Measurements from ENCODE around the gene FAM174B. TPM values are rescaled to one million over a fixed set of nuclear protein-coding genes. Genes with fewer than 3 reads are reported as not detected.

The FAM174B gene
- total RNA-seq, 2 donors from 2014 or later, result 6.2 to 7.1 TPM

DNA sequence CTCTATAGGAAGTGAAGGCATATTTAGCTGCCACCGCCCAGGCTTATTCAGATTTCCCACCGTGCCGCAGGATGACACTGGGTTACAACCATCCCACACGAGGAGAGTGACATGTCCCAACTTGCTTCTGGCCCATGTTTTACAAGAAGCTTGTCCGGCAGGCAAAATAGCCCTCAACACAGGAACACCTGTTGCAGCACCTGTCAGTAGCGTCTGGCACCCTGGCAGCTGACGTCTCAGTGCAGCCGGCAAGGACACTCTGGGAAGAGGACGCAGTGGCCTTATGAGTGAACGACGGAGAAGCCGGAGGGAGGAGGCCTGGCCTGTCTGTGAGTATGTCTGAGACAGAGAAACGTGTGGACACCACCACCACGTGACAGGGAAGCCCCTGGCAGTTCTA, 32.1 kb downstream of the FAM174B start:
- H3K4me1 ChIP-seq, result peaks cover 0 to 45% of the 10 kb centered on the region in 2 donors
- no peak for DNase-seq (ENCODE audit: low spot score)
- no peaks in the 10 kb centered on the region for H3K27me3 ChIP-seq
- H3K9me3 ChIP-seq, result no peaks in the 10 kb centered on the region
- peak overlapping the region; percentile 69 to 73 for H3K27ac ChIP-seq
- TF ChIP-seq, protein P1, sequence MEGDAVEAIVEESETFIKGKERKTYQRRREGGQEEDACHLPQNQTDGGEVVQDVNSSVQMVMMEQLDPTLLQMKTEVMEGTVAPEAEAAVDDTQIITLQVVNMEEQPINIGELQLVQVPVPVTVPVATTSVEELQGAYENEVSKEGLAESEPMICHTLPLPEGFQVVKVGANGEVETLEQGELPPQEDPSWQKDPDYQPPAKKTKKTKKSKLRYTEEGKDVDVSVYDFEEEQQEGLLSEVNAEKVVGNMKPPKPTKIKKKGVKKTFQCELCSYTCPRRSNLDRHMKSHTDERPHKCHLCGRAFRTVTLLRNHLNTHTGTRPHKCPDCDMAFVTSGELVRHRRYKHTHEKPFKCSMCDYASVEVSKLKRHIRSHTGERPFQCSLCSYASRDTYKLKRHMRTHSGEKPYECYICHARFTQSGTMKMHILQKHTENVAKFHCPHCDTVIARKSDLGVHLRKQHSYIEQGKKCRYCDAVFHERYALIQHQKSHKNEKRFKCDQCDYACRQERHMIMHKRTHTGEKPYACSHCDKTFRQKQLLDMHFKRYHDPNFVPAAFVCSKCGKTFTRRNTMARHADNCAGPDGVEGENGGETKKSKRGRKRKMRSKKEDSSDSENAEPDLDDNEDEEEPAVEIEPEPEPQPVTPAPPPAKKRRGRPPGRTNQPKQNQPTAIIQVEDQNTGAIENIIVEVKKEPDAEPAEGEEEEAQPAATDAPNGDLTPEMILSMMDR (IDR thresholded peaks at IDR 0.05), result no peak
- H3K36me3 ChIP-seq, result no peaks in the 10 kb centered on the region
- H3K4me3 ChIP-seq, result no peak overlapping the region

GRCh38 chr15:92621972-92622533, 33.5 kb downstream of the FAM174B start:
- H3K27ac ChIP-seq, result no peak overlapping the region
- H3K9me3 ChIP-seq, result no peaks in the 10 kb centered on the region
- H3K27me3 ChIP-seq, result no peaks in the 10 kb centered on the region
- H3K4me1 ChIP-seq, result peaks cover 0 to 59% of the 10 kb centered on the region in 2 donors
- TF ChIP-seq, protein P1 (IDR thresholded peaks at IDR 0.05), result no peak
- no peaks in the 10 kb centered on the region for H3K36me3 ChIP-seq
- no peak overlapping the region for H3K4me3 ChIP-seq
- no peak for DNase-seq (ENCODE audit: low spot score)

DNA sequence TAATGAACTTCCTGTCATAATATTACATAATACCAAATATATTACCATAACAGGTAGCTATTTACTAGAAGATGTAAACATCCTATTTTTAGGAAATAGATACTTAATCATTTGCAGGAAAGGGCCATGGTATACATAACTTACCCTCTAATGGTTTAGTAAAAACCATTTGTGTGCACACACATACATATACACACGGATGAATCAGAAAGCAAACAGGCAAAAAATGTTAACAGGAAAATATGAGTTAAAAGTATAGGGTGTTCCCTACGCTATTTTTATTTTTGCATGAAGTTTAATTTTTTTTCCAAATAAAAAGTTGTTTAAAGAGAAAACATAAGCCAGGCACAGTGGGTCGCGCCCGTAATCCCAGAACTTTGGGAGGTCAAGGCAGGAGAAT, 34.6 kb downstream of the FAM174B start:
- Histone ChIP-seq H3K9me3 (no peaks in the 10 kb centered on the region), H3K4me1 (peaks cover 2 to 62% of the 10 kb centered on the region in 2 donors), H3K27ac (no peak overlapping the region), H3K4me3 (no peak overlapping the region), H3K36me3 (no peaks in the 10 kb centered on the region), H3K27me3 (no peaks in the 10 kb centered on the region)
- no peak for DNase-seq (ENCODE audit: low spot score)
- TF ChIP-seq, protein P1 (IDR thresholded peaks at IDR 0.05), result no peak

DNA sequence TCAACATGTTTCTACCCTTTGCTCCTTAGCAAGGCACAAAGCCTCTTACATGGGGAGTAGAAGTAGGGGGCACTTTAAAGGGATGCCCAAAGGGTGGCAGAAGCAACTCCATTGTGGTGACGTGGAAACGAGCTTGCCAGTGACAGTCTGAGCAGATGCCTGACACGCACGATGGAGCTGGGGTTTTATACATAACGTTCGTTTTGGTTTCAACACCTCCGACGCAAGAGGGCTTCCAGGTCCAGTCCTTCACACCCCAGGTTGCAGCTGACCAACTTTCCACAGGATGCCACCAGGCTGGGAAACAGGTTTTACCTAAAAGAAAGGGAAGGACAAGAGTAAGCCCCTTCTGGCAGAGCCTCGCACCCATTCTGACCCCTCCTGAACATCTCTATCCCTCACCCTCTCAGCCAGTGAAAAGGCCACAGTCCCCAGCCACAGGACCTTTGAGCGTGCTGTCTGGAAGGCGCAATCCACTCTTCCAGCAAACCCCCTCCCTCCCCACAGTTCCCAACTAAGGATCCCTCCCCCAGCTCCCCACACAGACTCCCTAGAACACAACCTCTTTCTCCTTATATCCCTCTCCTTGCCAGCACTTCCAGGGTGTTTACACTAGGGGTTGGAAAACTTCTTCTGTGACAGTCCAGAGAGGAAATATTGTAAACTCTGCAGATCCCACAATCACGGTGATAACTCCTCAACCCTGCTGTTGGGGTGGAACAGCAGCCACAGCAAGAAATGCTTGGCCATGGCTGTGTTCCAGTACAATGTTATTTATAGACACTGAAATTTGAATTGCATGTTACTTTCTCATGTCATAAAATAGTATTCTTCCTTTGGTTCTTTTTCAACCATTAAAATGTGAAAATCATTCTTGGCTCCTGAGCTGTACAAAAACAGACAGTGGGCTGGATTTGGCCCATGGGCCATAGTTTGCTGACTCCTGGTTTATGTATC, 36.2 kb downstream of the FAM174B start:
- Histone ChIP-seq H3K27me3 (no peaks in the 10 kb centered on the region), H3K9me3 (no peaks in the 10 kb centered on the region), H3K36me3 (no peaks in the 10 kb centered on the region), H3K4me3 (no peak overlapping the region), H3K4me1 (peaks cover 2 to 53% of the 10 kb centered on the region in 2 donors), H3K27ac (peak overlapping the region; percentile 62 to 87)
- no peak for DNase-seq (ENCODE audit: low spot score)
- TF ChIP-seq, protein P1 (IDR thresholded peaks at IDR 0.05), result no peak

DNA sequence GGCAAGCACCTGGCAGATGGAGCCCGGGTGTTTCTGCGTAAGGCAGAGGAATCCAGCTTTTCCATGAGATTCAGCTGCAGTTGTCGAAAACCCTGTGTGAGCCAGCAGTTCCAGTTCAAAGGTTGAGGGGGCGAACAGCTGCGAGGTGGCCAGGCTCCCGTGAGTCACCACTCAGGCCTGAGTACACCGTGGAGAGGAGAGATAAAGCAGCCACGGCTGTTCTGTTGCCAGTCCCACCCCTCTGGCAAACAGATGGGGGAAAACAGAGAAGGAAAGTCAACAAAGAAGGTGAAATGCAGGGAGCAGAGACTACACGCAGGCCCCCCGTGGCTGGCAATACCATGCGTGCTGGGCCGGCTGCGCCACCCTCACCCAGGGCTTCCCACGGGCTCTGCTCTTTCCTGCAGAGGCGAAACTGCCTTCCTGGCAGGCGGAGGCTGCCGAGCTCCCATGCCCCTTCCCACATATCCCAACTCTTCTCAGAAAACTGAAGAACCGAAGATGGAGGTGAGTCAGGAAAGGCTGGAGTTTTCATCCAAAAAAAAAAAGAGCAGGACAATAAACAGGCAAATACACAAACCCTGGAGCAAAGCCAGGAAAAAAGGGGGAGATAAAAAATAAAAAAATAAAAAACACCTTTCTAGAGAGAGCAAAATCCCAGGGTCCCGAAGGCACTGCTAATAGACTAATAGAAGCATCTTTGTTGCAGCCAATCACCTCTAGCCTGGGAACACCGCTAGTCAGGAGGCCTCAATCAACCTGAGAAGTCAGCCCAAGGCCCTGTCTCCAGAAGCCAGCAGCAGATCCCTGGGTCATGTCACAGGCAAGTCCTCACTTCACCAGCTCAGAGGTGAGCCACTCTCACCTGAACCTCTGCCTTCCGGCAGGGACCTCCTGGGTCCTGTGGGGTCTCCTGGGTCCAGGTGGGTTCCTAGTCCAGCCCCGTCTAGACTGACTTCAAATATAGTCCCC, 37.7 kb downstream of the FAM174B start:
- Histone ChIP-seq H3K4me1 (peaks cover 2 to 38% of the 10 kb centered on the region in 2 donors), H3K27ac (peak overlapping the region; percentile 69 to 87), H3K4me3 (no peak overlapping the region), H3K9me3 (no peaks in the 10 kb centered on the region), H3K36me3 (no peaks in the 10 kb centered on the region), H3K27me3 (no peaks in the 10 kb centered on the region)
- TF ChIP-seq, protein P1 (IDR thresholded peaks at IDR 0.05), result no peak
- peak; percentile 74 for DNase-seq (ENCODE audit: low spot score)
